ENCODE measurements around the gene FAM131B.

The FAM131B gene

GRCh38 chr7:143322760-143323633 lies 39.5 kb downstream of the FAM131B start:
- Histone ChIP-seq H3K27ac (ENCODE audit: poor library complexity, severe bottlenecking) (no peak overlapping the region), H3K27me3 (ENCODE audit: insufficient read depth, poor library complexity, severe bottlenecking) (no peaks in the 10 kb centered on the region), H3K4me1 (ENCODE audit: insufficient read depth, poor library complexity, severe bottlenecking) (peaks cover 11% of the 10 kb centered on the region), H3K4me3 (ENCODE audit: severe bottlenecking) (no peak overlapping the region), H3K36me3 (ENCODE audit: low read depth) (no peaks in the 10 kb centered on the region), H3K9me3 (ENCODE audit: severe bottlenecking) (no peaks in the 10 kb centered on the region)
- ATAC-seq (ENCODE audit: low read depth) (no peak), DNase-seq (ENCODE audit: low spot score) (no peak)
- no peak for TF ChIP-seq CTCF (IDR thresholded peaks at IDR 0.05; ENCODE audit: poor library complexity, severe bottlenecking)

DNA sequence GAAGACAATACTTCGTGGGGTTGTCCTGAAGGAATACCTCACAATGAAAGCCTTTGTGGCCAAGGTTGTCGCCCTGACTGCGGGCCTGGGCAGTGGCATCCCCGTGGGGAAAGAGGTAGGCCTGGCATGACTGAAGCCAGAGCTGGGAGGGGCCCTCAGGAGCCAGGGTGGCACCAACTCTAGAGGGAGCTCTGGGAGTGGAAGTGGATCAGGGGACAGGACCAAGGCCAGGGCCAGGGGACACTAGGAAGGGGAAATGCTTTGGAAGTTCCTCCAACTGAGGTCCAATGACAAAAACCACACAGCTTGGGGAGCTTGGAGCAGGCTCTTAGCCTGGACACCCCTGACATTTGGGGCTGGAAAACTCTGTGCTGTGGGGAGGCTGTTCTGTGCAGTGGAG lies 40.8 kb downstream of the FAM131B start:
- H3K4me3 ChIP-seq (ENCODE audit: severe bottlenecking) = no peak overlapping the region
- peak; percentile 33 for TF ChIP-seq CTCF (IDR thresholded peaks at IDR 0.05; ENCODE audit: poor library complexity, severe bottlenecking)
- H3K27ac ChIP-seq (ENCODE audit: poor library complexity, severe bottlenecking) = no peak overlapping the region
- H3K9me3 ChIP-seq (ENCODE audit: severe bottlenecking) = no peaks in the 10 kb centered on the region
- H3K36me3 ChIP-seq (ENCODE audit: low read depth) = no peaks in the 10 kb centered on the region
- H3K27me3 ChIP-seq (ENCODE audit: insufficient read depth, poor library complexity, severe bottlenecking) = no peaks in the 10 kb centered on the region
- DNase-seq (ENCODE audit: low spot score) = no peak
- no peak; the same call in 2 of the 3 replicates for ATAC-seq (ENCODE audit: low read depth)
- H3K4me1 ChIP-seq (ENCODE audit: insufficient read depth, poor library complexity, severe bottlenecking) = peaks cover 11% of the 10 kb centered on the region

DNA sequence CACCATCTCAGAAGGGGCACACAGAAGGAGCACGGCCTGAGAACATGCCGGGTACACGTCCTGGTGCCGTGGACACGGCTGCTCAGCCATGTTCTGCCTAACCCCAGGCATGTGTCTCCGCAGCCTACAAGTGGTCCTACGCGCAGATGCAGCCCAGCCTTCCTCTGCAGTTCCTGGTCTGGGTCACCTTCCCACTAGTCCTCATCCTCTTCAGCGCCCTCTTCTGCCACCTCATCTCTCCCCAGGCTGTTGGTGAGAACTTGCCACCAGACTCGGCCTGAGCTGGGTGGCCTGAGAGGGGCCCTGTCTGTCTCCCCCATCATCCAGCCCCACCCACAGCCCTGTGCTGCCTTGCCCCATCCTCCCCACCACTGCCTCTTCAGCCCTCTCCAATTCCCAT lies 41.3 kb downstream of the FAM131B start:
- DNase-seq (ENCODE audit: low spot score) (no peak), ATAC-seq (ENCODE audit: low read depth) (no peak)
- no peak for TF ChIP-seq CTCF (IDR thresholded peaks at IDR 0.05; ENCODE audit: poor library complexity, severe bottlenecking)
- H3K9me3 ChIP-seq (ENCODE audit: severe bottlenecking) = no peaks in the 10 kb centered on the region
- H3K27me3 ChIP-seq (ENCODE audit: insufficient read depth, poor library complexity, severe bottlenecking) = no peaks in the 10 kb centered on the region
- no peaks in the 10 kb centered on the region for H3K36me3 ChIP-seq (ENCODE audit: low read depth)
- H3K27ac ChIP-seq (ENCODE audit: poor library complexity, severe bottlenecking) = no peak overlapping the region
- H3K4me1 ChIP-seq (ENCODE audit: insufficient read depth, poor library complexity, severe bottlenecking) = peaks cover 11% of the 10 kb centered on the region
- no peak overlapping the region for H3K4me3 ChIP-seq (ENCODE audit: severe bottlenecking)

GRCh38 chr7:143320620-143321019 lies 41.9 kb downstream of the FAM131B start:
- H3K9me3 ChIP-seq (ENCODE audit: severe bottlenecking) = no peaks in the 10 kb centered on the region
- H3K36me3 ChIP-seq (ENCODE audit: low read depth) = no peaks in the 10 kb centered on the region
- peaks cover 11% of the 10 kb centered on the region for H3K4me1 ChIP-seq (ENCODE audit: insufficient read depth, poor library complexity, severe bottlenecking)
- TF ChIP-seq CTCF (IDR thresholded peaks at IDR 0.05; ENCODE audit: poor library complexity, severe bottlenecking) = no peak
- peak; percentile 29; the same call in 1 of the 3 replicates for ATAC-seq (ENCODE audit: low read depth)
- H3K4me3 ChIP-seq (ENCODE audit: severe bottlenecking) = no peak overlapping the region
- H3K27ac ChIP-seq (ENCODE audit: poor library complexity, severe bottlenecking) = no peak overlapping the region
- no peak for DNase-seq (ENCODE audit: low spot score)
- H3K27me3 ChIP-seq (ENCODE audit: insufficient read depth, poor library complexity, severe bottlenecking) = no peaks in the 10 kb centered on the region

- H3K4me1 ChIP-seq (ENCODE audit: insufficient read depth, poor library complexity, severe bottlenecking) = peaks cover 11% of the 10 kb centered on the region
- ATAC-seq (ENCODE audit: low read depth) (peak; percentile 86), DNase-seq (ENCODE audit: low spot score) (no peak)
- peak; percentile 32 for TF ChIP-seq CTCF (IDR thresholded peaks at IDR 0.05; ENCODE audit: poor library complexity, severe bottlenecking)
- H3K9me3 ChIP-seq (ENCODE audit: severe bottlenecking) = no peaks in the 10 kb centered on the region
- no peaks in the 10 kb centered on the region for H3K36me3 ChIP-seq (ENCODE audit: low read depth)
- H3K4me3 ChIP-seq (ENCODE audit: severe bottlenecking) = no peak overlapping the region
- no peaks in the 10 kb centered on the region for H3K27me3 ChIP-seq (ENCODE audit: insufficient read depth, poor library complexity, severe bottlenecking)
- H3K27ac ChIP-seq (ENCODE audit: poor library complexity, severe bottlenecking) = peak overlapping the region; percentile 19
These were observed 43.9 kb downstream of the FAM131B start for GRCh38 chr7:143318661-143319060.
